ENCODE measurements around the gene ACAA1.

DNA sequence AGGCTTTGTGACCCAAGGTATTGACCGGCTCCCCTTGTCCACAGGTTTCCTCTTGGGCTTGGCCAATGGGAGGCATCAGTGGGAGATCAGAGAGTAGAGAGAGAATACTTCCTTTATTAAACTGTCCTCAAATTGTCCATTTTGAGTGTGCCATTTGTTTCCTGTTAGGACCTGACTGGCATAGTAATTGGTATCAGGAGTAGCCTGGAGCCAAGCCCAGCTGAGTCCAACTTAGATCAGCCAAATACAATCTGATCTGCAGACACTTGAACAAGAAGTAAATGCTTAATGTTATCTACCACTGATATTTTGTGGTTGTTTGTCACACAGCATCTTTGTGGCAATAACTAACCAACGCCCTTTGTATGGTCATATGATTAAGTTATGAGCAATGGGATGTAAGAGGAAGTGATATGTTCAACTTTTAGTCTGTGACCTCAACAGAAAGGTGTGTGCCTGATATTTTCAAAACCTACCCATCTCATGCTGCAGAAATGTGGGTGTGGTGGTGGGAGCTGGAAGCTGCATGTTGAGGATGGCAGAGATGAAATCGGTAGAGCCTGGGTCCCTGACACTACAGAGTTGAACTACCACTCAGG is 14.8 kb upstream of the ACAA1 start:
- TF ChIP-seq YY1 (IDR thresholded peaks at IDR 0.05; ENCODE audit: insufficient read depth, insufficient read length) (no peak), ZNF274 (IDR thresholded peaks at IDR 0.05; ENCODE audit: low read depth, low read length) (no peak)
